Esophagus (tissue), 2 donors: ENCODE data around the gene RAB4B. TPM values are rescaled to one million over a fixed set of nuclear protein-coding genes. Genes with fewer than 3 reads are reported as not detected.
"Not testable (repeated sequence)": the region's sequence is repeated elsewhere in the genome, so short reads cannot be mapped to it uniquely, and the experiment has no call there.

Source experiments
- H3K27ac ChIP-seq, 2 donors: one replicate each; pipeline ENCODE4 v1.5.1; 2013; ENCODE audit warnings: low read depth in 2 of 2, mild to moderate bottlenecking in 2 of 2, inconsistent platforms in 1 of 2, low read length in 1 of 2, moderate library complexity in 1 of 2
- H3K27me3 ChIP-seq, 2 donors: one replicate each; pipeline ENCODE4 v1.6.1; 2013; ENCODE audit warnings: low read length in 2 of 2, control low read depth in 1 of 2, mild to moderate bottlenecking in 1 of 2; ENCODE audit not compliant: insufficient read depth in 2 of 2, control insufficient read depth in 1 of 2
- H3K36me3 ChIP-seq, 2 donors: one replicate each; pipeline ENCODE4 v1.6.1; 2013; ENCODE audit warnings: low read length in 1 of 2; ENCODE audit not compliant: control insufficient read depth in 2 of 2, insufficient read depth in 2 of 2
- H3K4me1 ChIP-seq, 2 donors: one replicate each; pipeline ENCODE4 v1.6.1; 2013; ENCODE audit warnings: low read length in 1 of 2; ENCODE audit not compliant: control insufficient read depth in 2 of 2, insufficient read depth in 2 of 2
- H3K4me3 ChIP-seq, 2 donors: one replicate each; pipeline ENCODE4 v1.5.1; 2013; ENCODE audit warnings: low read length in 2 of 2, mild to moderate bottlenecking in 2 of 2, low read depth in 1 of 2, moderate library complexity in 1 of 2
- H3K9me3 ChIP-seq, 2 donors: one replicate each; pipeline ENCODE4 v1.6.1; 2013; ENCODE audit warnings: mild to moderate bottlenecking in 2 of 2, low read depth in 1 of 2, low read length in 1 of 2, moderate library complexity in 1 of 2; ENCODE audit not compliant: control insufficient read depth in 2 of 2, insufficient read depth in 1 of 2
- WGBS, 2 donors: extraction: QIAGEN DNeasy Blood & Tissue Kit; methylation state at CpG; one replicate each; pipeline ENCODE4 v1.1.7; 2013; 5-methylcytosine and 5-hydroxymethylcytosine counted together
- polyA plus RNA-seq, 2 donors: library from polyadenylated mRNA; stranded (reverse); fragments of 200-250 nt; gene quantifications; one replicate each; pipeline ENCODE4 v1.2.3, GENCODE V29; 2013
- donor health status: healthy with polysubstance abuse.
- donor health status: Bipolar disorder and iron deficiency.

RAB4B gene
- polyA plus RNA-seq, 2 donors: 30.9 to 41.8 TPM

DNA sequence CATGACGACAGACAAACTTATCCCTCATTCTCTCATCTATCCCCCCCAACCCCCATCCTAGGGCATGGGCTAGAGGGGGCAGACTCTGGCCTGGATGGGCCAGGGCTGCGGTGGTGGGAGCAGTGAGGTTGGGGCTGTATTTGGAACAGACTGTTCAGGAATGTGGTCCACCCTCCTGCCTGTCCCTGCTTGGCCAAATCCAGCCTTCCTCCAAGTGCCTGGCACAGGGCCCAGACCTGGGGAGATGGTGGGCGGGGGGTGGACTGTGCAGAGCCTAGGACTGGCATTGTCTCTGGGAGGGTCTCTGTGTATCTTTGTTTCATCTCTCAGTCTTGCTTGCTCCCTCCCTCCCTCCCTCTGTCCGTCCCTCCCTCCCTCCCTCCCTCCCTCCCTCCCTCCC is 35.1 kb downstream of the RAB4B start:
- Histone ChIP-seq H3K9me3 (no peaks in the 10 kb centered on the region), H3K4me3 (no peak overlapping the region), H3K4me1 (peaks cover 0 to 16% of the 10 kb centered on the region in 2 donors), H3K27me3 (no peaks in the 10 kb centered on the region), H3K36me3 (peaks cover 0 to 13% of the 10 kb centered on the region in 2 donors), H3K27ac (no peak overlapping the region)
- 18 to 31% methylated on average over 4 of the region's 4 CpGs for WGBS, 2 donors

- Histone ChIP-seq H3K9me3 (no peaks in the 10 kb centered on the region), H3K4me1 (peaks cover 0 to 12% of the 10 kb centered on the region in 2 donors), H3K27ac (no peak overlapping the region), H3K4me3 (no peak overlapping the region), H3K36me3 (no peaks in the 10 kb centered on the region), H3K27me3 (no peaks in the 10 kb centered on the region)
- WGBS, 2 donors: 66 to 73% methylated on average over 4 of the region's 4 CpGs
Measured at GRCh38 chr19:40815223-40815622, 37.2 kb downstream of the RAB4B start.

DNA sequence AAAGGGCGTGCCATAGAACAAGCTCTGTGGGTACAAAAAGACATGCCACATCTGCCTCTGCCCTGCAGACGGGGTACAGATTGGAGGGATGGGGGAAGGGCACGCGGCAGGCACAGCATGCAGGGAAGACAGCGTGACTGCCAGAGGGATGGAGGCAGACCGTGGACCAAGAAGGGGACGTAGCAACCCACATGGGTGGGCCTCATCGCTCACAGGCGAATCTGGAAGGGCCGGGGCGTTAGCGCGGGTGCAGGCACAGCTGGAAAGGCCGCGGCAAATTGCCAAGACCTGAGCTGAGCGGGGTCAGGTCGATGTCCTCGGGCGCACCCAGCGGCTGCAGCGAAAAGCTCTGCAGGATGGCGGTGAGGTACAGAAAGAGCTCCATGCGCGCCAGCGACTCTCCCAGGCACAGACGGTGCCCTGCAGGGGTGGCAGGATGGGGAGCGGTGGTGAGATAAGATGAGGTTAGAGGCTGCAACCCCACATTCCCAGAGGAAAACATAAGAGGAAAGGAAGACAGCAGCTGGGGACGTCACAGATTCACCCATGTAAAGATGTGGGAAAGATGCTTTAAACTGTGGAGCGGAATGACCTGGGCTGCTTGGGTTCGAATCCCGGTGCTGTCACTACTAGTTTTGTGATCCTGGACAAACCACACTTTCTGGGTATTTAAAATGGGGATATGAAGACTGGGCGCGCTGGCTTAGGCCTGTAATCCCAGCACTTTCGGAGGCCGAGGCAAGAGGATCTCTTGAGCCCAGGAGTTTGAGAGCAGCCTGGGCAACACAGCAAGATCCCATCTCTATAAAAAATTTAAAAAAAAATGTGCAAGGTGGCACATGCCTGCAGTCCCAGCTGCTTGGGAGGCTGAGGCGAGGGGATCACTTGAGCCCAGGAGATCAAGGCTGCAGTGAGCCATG is 40.7 kb downstream of the RAB4B start:
- H3K9me3 ChIP-seq, H3K4me1 ChIP-seq, H3K36me3 ChIP-seq, H3K27me3 ChIP-seq, H3K4me3 ChIP-seq: not testable (repeated sequence)
- H3K27ac ChIP-seq: peak overlapping the region in 1 of 2 donors; percentile 64
- WGBS, 2 donors: 22 to 39% methylated on average over 19 to 35 of the region's 36 CpGs

DNA sequence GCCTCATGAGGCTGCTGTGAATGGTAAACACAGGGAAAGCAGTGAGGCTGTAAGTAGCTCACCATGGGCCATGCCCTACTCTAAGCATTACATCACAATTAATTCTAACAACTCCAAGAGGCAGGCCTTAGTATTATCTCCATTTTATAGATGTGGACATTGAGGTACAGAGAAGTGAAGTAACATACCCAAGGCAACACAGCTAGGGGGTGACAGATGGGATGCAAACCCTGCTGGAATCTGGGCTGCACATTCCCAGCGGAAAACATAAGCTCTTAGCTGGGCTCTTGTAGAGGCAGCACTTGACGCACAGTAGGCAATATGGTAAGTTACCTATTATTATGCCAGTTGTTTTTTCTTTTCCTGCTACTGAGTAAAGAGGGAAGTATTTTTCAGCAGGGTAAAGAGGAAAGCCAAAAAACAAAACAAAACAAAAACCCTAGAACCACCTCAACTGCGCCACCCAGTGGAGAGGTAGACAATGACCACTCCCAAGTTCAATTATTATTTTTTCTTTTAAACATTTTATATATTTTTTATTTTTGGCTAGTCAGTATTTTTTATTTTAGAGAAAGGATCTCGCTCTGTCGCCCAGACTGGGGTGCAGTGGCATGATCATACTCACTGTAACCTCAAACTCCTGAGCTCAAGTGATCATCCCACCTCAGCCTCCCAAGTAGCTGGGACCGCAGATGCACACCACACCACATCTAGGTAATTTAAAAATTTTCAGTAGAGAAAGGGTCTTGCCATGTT is 41.6 kb downstream of the RAB4B start:
- not testable (repeated sequence) for H3K4me3 ChIP-seq, H3K27me3 ChIP-seq, H3K9me3 ChIP-seq, H3K36me3 ChIP-seq, H3K4me1 ChIP-seq
- 40 to 43% methylated on average over 6 of the region's 6 CpGs for WGBS, 2 donors
- peak overlapping the region in 1 of 2 donors; percentile 48 for H3K27ac ChIP-seq

- H3K27ac ChIP-seq: no peak overlapping the region
- WGBS, 2 donors: 90 to 92% methylated on average over 22 of the region's 22 CpGs
- H3K36me3 ChIP-seq: peaks cover 0 to 5% of the 10 kb centered on the region in 2 donors
- no peaks in the 10 kb centered on the region for H3K9me3 ChIP-seq
- no peaks in the 10 kb centered on the region for H3K27me3 ChIP-seq
- H3K4me3 ChIP-seq: no peak overlapping the region
- peaks cover 0 to 3% of the 10 kb centered on the region in 2 donors for H3K4me1 ChIP-seq
Measured at GRCh38 chr19:40822161-40822560, 44.1 kb downstream of the RAB4B start.

DNA sequence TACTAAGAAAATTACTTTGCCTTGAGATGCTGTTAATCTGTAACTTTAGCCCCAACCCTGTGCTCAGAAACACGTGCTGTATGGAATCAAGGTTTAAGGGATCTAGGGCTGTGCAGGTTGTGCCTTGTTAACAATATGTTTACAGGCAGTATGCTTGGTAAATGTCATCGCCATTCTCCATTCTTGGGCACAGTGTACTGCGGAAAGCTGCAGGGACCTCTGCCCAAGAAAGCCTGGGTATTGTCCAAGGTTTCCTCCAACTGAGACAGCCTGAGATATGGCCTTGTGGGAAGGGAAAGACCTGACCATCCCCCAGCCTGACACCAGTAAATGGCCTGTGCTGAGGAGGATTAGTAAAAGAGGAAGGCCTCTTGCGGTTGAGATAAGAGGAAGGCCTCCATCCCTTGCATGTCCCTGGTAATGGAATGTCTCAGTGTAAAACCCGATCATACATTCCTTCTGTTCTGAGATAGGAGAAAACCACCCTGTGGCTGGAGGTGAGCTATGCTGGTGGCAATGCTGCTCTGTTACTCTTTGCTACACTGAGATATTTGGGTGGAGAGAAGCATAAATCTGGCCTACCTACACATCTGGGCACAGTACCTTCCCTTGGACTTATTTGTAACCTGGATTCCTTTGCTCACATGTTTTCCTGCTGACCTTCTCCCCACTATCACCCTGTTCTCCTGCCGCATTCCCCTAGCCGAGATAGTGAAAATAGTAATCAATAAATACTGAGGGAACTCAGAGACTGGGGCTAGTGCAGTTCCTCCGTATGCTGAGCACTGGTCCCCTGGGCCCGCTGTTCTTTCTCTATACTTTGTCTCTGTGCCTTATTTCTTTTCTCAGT is 44.9 kb downstream of the RAB4B start:
- H3K4me3 ChIP-seq, H3K27ac ChIP-seq: not testable (repeated sequence)
- WGBS, 2 donors: 65 to 80% methylated on average over 9 of the region's 9 CpGs

GRCh38 chr19:40824916-40825315 is 46.9 kb downstream of the RAB4B start:
- not testable (repeated sequence) for H3K4me3 ChIP-seq, H3K27me3 ChIP-seq, H3K4me1 ChIP-seq, H3K9me3 ChIP-seq, H3K27ac ChIP-seq, H3K36me3 ChIP-seq
- WGBS, 2 donors: 88 to 89% methylated on average over 16 of the region's 16 CpGs

More for the DNA sequence above, 44.9 kb downstream of the RAB4B start:
- H3K9me3 ChIP-seq, H3K27me3 ChIP-seq, H3K4me1 ChIP-seq, H3K36me3 ChIP-seq: not testable (repeated sequence)

DNA sequence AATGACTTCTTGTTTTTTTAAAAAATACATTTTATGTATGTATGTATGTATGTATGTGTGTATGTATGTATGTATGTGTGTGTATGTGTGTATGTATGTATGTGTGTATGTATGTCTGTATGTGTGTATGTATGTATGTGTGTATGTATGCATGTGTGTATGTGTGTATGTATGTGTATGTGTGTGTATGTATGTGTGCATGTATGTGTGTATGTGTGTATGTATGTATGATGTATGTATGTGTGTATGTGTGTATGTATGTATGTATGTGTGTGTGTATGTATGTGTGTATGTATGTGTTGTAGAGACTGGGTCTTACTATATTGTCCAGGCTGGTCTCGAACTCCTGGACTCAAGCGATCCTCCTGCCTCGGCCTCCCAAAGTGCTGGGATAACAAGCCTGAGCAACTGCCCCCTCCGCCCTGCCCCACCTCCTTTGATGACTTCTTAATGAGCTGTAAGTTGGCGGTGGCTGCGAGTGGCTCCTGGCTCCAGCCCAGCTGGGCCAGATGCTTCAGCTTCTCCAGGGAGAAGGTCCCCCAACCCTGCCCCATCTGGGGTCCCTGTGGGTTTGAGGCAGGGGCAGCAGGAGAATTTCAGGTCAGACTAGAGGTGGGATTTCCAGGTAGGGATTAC is 47.5 kb downstream of the RAB4B start:
- H3K9me3 ChIP-seq, H3K27me3 ChIP-seq, H3K36me3 ChIP-seq, H3K4me1 ChIP-seq, H3K27ac ChIP-seq, H3K4me3 ChIP-seq: not testable (repeated sequence)
- WGBS, 2 donors: 92 to 94% methylated on average over 4 to 6 of the region's 6 CpGs

GRCh38 chr19:40826312-40826698 is 48.3 kb downstream of the RAB4B start:
- H3K9me3 ChIP-seq, H3K36me3 ChIP-seq, H3K27me3 ChIP-seq, H3K4me1 ChIP-seq, H3K4me3 ChIP-seq, H3K27ac ChIP-seq: not testable (repeated sequence)
- 92 to 93% methylated on average over 7 to 9 of the region's 14 CpGs for WGBS, 2 donors
